ENCODE data around the gene CARMIL1. TPM values are rescaled to one million over a fixed set of nuclear protein-coding genes. Genes with fewer than 3 reads are reported as not detected.

Gene CARMIL1
- total RNA-seq, 1 donor from 2014 or later = 19.1 TPM

GRCh38 chr6:25344827-25345226 lies 65.7 kb downstream of the CARMIL1 start:
- H4K20me1 ChIP-seq (ENCODE audit: insufficient read depth, low read length) = peaks cover 12% of the 10 kb centered on the region
- Mint-ChIP-seq H3K9me3 (ENCODE audit: unreplicated experiment) (no peaks in the 10 kb centered on the region), H3K36me3 (ENCODE audit: low read depth, unreplicated experiment) (peaks cover 3% of the 10 kb centered on the region), H3K4me3 (ENCODE audit: unreplicated experiment) (no peak overlapping the region), H3K27me3 (ENCODE audit: low read depth, unreplicated experiment) (no peaks in the 10 kb centered on the region), H3K27ac (ENCODE audit: unreplicated experiment) (no peak overlapping the region), H3K4me1 (ENCODE audit: low read depth, unreplicated experiment) (peaks cover 9% of the 10 kb centered on the region)
- H3K79me2 ChIP-seq (ENCODE audit: insufficient read depth, low read length) = no peaks in the 10 kb centered on the region
- TF ChIP-seq EZH2 (IDR thresholded peaks at IDR 0.05; ENCODE audit: insufficient read depth, low read length) = no peak
- no peak overlapping the region for H3K27ac ChIP-seq (ENCODE audit: low read depth, low read length)
- DNase-seq (ENCODE audit: low read depth) (no peak), FAIRE-seq (no peak)
- H3K4me2 ChIP-seq (ENCODE audit: low read length) = no peak overlapping the region
- H3K4me3 ChIP-seq (ENCODE audit: insufficient read depth, low read depth, low read length) = no peak overlapping the region
- no peak overlapping the region for H3K9ac ChIP-seq (ENCODE audit: low read length)
- no peaks in the 10 kb centered on the region for H3K9me3 ChIP-seq (ENCODE audit: insufficient read depth, low read depth, low read length)
- H2AFZ ChIP-seq (ENCODE audit: low read depth, low read length) = no peak overlapping the region
- no peaks in the 10 kb centered on the region for H3K4me1 ChIP-seq (ENCODE audit: insufficient read depth, low read length)
- no peaks in the 10 kb centered on the region for H3K27me3 ChIP-seq (ENCODE audit: insufficient read depth, low read length)
- H3K36me3 ChIP-seq (ENCODE audit: insufficient read depth, low read length) = no peaks in the 10 kb centered on the region

DNA sequence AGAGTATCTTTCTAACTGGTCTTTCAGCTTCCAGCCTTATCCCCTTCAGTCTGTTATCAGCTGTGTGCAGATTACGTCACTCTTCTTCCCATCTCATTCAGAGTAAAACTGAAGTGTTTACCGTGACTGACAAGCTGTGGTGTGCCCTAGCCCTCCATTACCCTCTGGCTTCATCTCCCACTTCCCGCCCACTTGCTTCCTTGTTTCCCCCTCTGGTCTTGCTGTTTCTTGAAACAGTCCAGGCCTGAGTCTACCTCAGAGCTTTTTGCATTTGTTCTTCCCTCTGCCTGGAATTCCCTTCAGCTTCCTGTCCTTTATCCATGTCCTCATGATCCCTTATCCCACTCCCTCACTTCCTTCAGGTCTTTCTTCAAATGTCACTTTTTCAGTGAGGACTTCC lies 66.9 kb downstream of the CARMIL1 start:
- Mint-ChIP-seq H3K9me3 (ENCODE audit: unreplicated experiment) (no peaks in the 10 kb centered on the region), H3K4me1 (ENCODE audit: low read depth, unreplicated experiment) (peaks cover 14% of the 10 kb centered on the region), H3K27me3 (ENCODE audit: low read depth, unreplicated experiment) (no peaks in the 10 kb centered on the region), H3K27ac (ENCODE audit: unreplicated experiment) (no peak overlapping the region), H3K4me3 (ENCODE audit: unreplicated experiment) (no peak overlapping the region), H3K36me3 (ENCODE audit: low read depth, unreplicated experiment) (peaks cover 3% of the 10 kb centered on the region)
- Histone ChIP-seq H3K9ac (ENCODE audit: low read length) (no peak overlapping the region), H3K79me2 (ENCODE audit: insufficient read depth, low read length) (no peaks in the 10 kb centered on the region), H3K4me2 (ENCODE audit: low read length) (no peak overlapping the region), H3K4me3 (ENCODE audit: insufficient read depth, low read depth, low read length) (no peak overlapping the region), H3K9me3 (ENCODE audit: insufficient read depth, low read depth, low read length) (no peaks in the 10 kb centered on the region), H3K4me1 (ENCODE audit: insufficient read depth, low read length) (no peaks in the 10 kb centered on the region), H4K20me1 (ENCODE audit: insufficient read depth, low read length) (peaks cover 12% of the 10 kb centered on the region), H2AFZ (ENCODE audit: low read depth, low read length) (no peak overlapping the region), H3K27me3 (ENCODE audit: insufficient read depth, low read length) (no peaks in the 10 kb centered on the region), H3K36me3 (ENCODE audit: insufficient read depth, low read length) (no peaks in the 10 kb centered on the region), H3K27ac (ENCODE audit: low read depth, low read length) (no peak overlapping the region)
- no peak for DNase-seq (ENCODE audit: low read depth)
- TF ChIP-seq EZH2 (IDR thresholded peaks at IDR 0.05; ENCODE audit: insufficient read depth, low read length) (no peak), CTCF (IDR thresholded peaks at IDR 0.05; ENCODE audit: insufficient read depth, low read depth, low read length) (no peak)
- FAIRE-seq = no peak

DNA sequence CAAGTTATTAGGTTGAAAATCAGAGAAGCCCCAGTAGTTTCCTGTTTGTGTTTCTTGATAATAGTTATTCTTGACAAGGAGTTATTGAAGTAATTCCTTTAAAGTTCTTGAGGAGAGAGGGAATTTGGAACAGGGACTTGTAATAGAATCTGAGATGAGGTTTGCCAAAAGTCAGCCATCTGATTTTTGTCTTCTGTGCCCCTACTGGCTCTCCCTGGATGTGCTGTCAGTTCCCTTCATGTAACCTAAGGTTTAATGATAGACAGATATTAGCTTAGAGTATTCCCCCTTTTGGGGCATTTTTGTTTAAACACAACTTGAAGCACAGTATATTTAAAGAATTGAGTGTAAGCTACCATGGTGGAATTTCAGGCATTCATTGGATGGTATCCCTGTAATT lies 71.4 kb downstream of the CARMIL1 start:
- no peaks in the 10 kb centered on the region for H3K27me3 ChIP-seq (ENCODE audit: insufficient read depth, low read length)
- H3K79me2 ChIP-seq (ENCODE audit: insufficient read depth, low read length) = no peaks in the 10 kb centered on the region

More for the DNA sequence above, 71.4 kb downstream of the CARMIL1 start:
- FAIRE-seq (no peak), DNase-seq (ENCODE audit: low read depth) (no peak)
- Histone ChIP-seq H3K36me3 (ENCODE audit: insufficient read depth, low read length) (no peaks in the 10 kb centered on the region), H4K20me1 (ENCODE audit: insufficient read depth, low read length) (no peaks in the 10 kb centered on the region), H3K4me2 (ENCODE audit: low read length) (no peak overlapping the region), H3K27ac (ENCODE audit: low read depth, low read length) (no peak overlapping the region), H3K4me1 (ENCODE audit: insufficient read depth, low read length) (peaks cover 3% of the 10 kb centered on the region), H2AFZ (ENCODE audit: low read depth, low read length) (no peak overlapping the region), H3K4me3 (ENCODE audit: insufficient read depth, low read depth, low read length) (no peak overlapping the region), H3K9me3 (ENCODE audit: insufficient read depth, low read depth, low read length) (no peaks in the 10 kb centered on the region), H3K9ac (ENCODE audit: low read length) (no peak overlapping the region)
- TF ChIP-seq EZH2 (IDR thresholded peaks at IDR 0.05; ENCODE audit: insufficient read depth, low read length) = no peak
- no peak for TF ChIP-seq CTCF (IDR thresholded peaks at IDR 0.05; ENCODE audit: insufficient read depth, low read depth, low read length)
- H3K9me3 Mint-ChIP-seq (ENCODE audit: unreplicated experiment) = no peaks in the 10 kb centered on the region
- H3K4me3 Mint-ChIP-seq (ENCODE audit: unreplicated experiment) = no peak overlapping the region
- H3K4me1 Mint-ChIP-seq (ENCODE audit: low read depth, unreplicated experiment) = peaks cover 6% of the 10 kb centered on the region
- H3K27ac Mint-ChIP-seq (ENCODE audit: unreplicated experiment) = no peak overlapping the region
- no peaks in the 10 kb centered on the region for H3K27me3 Mint-ChIP-seq (ENCODE audit: low read depth, unreplicated experiment)
- H3K36me3 Mint-ChIP-seq (ENCODE audit: low read depth, unreplicated experiment) = no peaks in the 10 kb centered on the region

Measured in astrocyte (in vitro differentiated cells and primary cell).